Prostate gland (tissue), 2 donors: ENCODE data around the gene SCYL3. TPM values are rescaled to one million over a fixed set of nuclear protein-coding genes. Genes with fewer than 3 reads are reported as not detected.
"Not testable (repeated sequence)": the region's sequence is repeated elsewhere in the genome, so short reads cannot be mapped to it uniquely, and the experiment has no call there.

Source experiments
- DNase-seq: peaks from one replicate; pipeline ENCODE4 v3.0.0-alpha.2; 2019; ENCODE audit warnings: low spot score
- H3K27ac ChIP-seq, 2 donors: fragments of 200-600 bp; sonication (generic); 2 replicates each; pipeline ENCODE4 v1.5.1; 2017 to 2019
- H3K27me3 ChIP-seq: fragments of 200-600 bp; sonication (generic); replicated peaks from 2 replicates; pipeline ENCODE4 v1.5.1; 2019; ENCODE audit not compliant: insufficient read depth
- H3K36me3 ChIP-seq, 2 donors: fragments of 200-600 bp; sonication (generic); 1 replicate in 1 of 2; 2 replicates in 1 of 2; pipeline versions ENCODE4 v1.5.1 to v1.8.1; 2017 to 2019
- H3K4me1 ChIP-seq: fragments of 200-600 bp; sonication (generic); replicated peaks from 2 replicates; pipeline ENCODE4 v1.5.1; 2019
- H3K4me3 ChIP-seq, 2 donors: fragments of 200-600 bp; sonication (generic); 2 replicates each; pipeline ENCODE4 v1.5.1; 2017 to 2019
- H3K9me3 ChIP-seq: fragments of 200-600 bp; sonication (generic); 2 replicates; pipeline ENCODE4 v1.5.1; 2017
- POLR2A ChIP-seq: fragments of 450-650 bp; IDR thresholded peaks from one replicate; pipeline ENCODE4 v1.6.1; 2016; ENCODE audit warnings: antibody characterized with exemption, mild to moderate bottlenecking
- POLR2AphosphoS5 ChIP-seq: sonication (generic); formaldehyde crosslinking; IDR thresholded peaks from one replicate; pipeline ENCODE4 v1.6.1; 2017; ENCODE audit warnings: antibody characterized with exemption
- WGBS: methylation state at CpG from one replicate; pipeline ENCODE4 v1.1.5; 2018; 5-methylcytosine and 5-hydroxymethylcytosine counted together
- intact Hi-C: fragments of 100-400 bp; cut with DNase I; formaldehyde crosslinking; loops from one replicate; pipeline ENCODE4 v1.14.2; 2022
- total RNA-seq, 2 donors: library from RNA; depleted of rRNA; stranded (reverse); fragments of >200 nt; gene quantifications; one replicate each; pipeline ENCODE4 v1.1.0, GENCODE V29; 2016
- TF ChIP-seq, protein P1 (sequence below), 4 experiments: fragments of 200-600 bp in 2 of 4; fragments of 450-650 bp in 2 of 4; sonication (generic) in 2 of 4; IDR thresholded peaks; 1 replicate in 3 of 4; 2 replicates in 1 of 4; pipeline ENCODE4 v1.5.1; 2016 to 2019; ENCODE audit warnings: antibody characterized with exemption in 4 of 4, mild to moderate bottlenecking in 2 of 4, moderate library complexity in 2 of 4

SCYL3 gene
- total RNA-seq, 2 donors from 2014 or later = 15.8 to 18.6 TPM

DNA sequence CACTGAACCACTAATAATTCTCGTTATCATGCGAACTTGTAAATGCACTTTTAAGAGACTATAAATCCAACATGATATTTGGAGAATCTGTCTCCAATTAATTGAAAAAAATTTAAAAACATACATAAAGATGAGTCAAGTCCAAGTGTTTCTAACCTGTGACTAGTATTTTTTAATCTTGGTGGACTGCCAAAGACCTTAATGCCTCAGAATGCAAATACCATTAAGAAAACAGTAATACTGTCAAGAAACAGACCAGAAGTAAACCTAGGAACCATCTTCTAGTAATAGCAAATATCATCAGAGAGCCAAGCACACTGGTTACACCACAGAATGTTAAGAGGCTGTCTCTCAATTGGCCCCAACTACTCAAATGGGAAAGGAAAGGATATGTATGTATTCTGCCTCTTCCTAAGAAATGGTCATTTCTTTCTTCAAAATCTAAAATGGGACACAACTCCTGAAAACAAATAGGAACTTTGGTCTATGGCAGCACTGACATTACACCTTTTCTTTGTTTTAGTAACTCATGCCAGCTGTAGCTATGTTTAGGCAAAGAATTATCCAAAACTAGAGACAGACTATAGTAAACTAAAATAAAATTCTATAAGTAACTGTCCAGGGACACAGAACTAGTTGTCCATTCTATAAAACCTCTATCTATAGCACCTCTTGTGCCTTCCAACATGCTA, 15.8 kb downstream of the SCYL3 start:
- Histone ChIP-seq H3K9me3 (no peaks in the 10 kb centered on the region), H3K4me3 (no peak overlapping the region), H3K27me3 (no peaks in the 10 kb centered on the region), H3K27ac (no peak overlapping the region), H3K36me3 (no peaks in the 10 kb centered on the region), H3K4me1 (no peaks in the 10 kb centered on the region)
- 57% methylated on average over 2 of the region's 2 CpGs for WGBS
- intact Hi-C loops = no loop called here
- DNase-seq = no peak
- TF ChIP-seq POLR2A = no peak
- TF ChIP-seq POLR2AphosphoS5 = no peak
- TF ChIP-seq, protein P1, sequence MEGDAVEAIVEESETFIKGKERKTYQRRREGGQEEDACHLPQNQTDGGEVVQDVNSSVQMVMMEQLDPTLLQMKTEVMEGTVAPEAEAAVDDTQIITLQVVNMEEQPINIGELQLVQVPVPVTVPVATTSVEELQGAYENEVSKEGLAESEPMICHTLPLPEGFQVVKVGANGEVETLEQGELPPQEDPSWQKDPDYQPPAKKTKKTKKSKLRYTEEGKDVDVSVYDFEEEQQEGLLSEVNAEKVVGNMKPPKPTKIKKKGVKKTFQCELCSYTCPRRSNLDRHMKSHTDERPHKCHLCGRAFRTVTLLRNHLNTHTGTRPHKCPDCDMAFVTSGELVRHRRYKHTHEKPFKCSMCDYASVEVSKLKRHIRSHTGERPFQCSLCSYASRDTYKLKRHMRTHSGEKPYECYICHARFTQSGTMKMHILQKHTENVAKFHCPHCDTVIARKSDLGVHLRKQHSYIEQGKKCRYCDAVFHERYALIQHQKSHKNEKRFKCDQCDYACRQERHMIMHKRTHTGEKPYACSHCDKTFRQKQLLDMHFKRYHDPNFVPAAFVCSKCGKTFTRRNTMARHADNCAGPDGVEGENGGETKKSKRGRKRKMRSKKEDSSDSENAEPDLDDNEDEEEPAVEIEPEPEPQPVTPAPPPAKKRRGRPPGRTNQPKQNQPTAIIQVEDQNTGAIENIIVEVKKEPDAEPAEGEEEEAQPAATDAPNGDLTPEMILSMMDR (IDR thresholded peaks at IDR 0.05) = no peak

DNA sequence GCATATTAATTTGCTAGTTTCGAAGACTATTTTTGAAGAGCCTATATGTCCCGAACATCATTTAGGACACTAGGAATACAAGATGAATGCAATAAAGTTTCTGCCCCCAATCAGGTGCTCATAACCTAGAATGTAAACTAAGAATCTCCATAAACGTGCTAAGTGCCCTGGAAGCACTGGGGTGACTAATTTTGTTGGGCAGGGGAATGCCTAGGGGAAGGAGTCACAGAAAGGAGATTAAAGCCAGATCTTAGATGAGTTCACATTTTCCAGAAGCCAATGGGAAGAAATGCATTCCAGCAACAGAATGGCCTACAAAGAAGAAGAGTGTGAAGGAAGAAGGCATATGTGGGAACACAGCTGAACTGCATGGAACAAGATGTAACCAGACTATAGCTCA, 19.5 kb downstream of the SCYL3 start:
- DNase-seq = no peak
- Histone ChIP-seq H3K27ac (no peak overlapping the region), H3K36me3 (peaks cover 0 to 14% of the 10 kb centered on the region in 2 donors), H3K4me1 (no peaks in the 10 kb centered on the region), H3K27me3 (no peaks in the 10 kb centered on the region), H3K9me3 (no peaks in the 10 kb centered on the region), H3K4me3 (no peak overlapping the region)
- no peak for TF ChIP-seq POLR2AphosphoS5
- TF ChIP-seq, protein P1 (IDR thresholded peaks at IDR 0.05) = no peak
- intact Hi-C loops = no loop called here
- WGBS = 72% methylated on average over 3 of the region's 3 CpGs

DNA sequence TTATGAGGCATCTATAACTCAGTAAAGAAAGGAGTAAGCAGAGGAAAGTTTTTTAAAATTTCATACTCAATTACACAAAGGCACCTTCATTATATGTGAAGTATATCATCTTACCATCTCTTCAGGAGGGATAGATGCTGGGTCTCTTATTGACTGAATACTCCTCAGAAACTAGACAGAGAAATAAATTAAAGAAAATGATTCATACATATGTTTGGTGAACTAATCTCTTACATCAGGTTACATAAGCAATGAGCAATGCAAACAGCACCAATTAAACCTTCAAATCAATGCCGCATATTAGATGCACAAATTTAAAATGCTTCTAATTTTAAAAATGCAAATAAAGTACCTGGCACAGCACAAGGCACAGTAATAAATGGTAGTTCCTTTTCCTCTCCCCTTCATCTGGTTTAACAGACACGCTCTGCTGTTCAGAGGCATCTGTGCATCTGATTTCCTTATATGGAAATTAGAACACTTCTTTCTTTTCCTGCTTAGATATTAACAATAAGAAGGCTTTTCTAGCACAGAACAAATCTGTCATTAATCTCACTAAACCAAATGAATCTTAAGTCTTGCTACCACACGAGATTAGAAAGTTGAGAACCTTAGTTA, 20.0 kb downstream of the SCYL3 start:
- no peaks in the 10 kb centered on the region for H3K9me3 ChIP-seq
- no peaks in the 10 kb centered on the region for H3K27me3 ChIP-seq
- TF ChIP-seq, protein P1 (IDR thresholded peaks at IDR 0.05) = no peak
- no peak for TF ChIP-seq POLR2AphosphoS5
- no peak for TF ChIP-seq POLR2A
- WGBS = 72% methylated on average over 3 of the region's 3 CpGs
- DNase-seq = no peak
- peaks cover 0 to 14% of the 10 kb centered on the region in 2 donors for H3K36me3 ChIP-seq
- no peak overlapping the region for H3K4me3 ChIP-seq
- intact Hi-C loops = no loop called here
- H3K27ac ChIP-seq = no peak overlapping the region
- no peaks in the 10 kb centered on the region for H3K4me1 ChIP-seq

DNA sequence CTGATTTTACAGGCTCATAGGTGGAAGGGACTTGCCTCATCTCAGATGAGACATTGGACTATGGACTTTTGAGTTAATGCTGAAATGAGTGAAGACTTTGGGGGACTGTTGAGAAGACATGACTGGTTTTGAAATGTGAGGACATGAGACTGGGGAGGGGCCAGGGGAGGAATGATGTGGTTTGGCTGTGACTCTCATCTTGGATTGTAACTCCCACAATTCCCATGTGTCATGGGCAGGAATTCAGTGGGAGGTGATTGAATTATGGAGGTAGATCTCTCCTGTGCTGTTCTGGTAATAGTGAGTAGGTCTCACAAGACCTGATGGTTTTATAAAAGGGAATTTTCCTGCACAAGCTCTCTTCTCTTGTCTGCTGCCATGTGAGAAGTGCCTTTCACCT, 20.8 kb downstream of the SCYL3 start:
- H3K4me3 ChIP-seq = no peak overlapping the region
- peaks cover 0 to 14% of the 10 kb centered on the region in 2 donors for H3K36me3 ChIP-seq
- H3K9me3 ChIP-seq = no peaks in the 10 kb centered on the region
- intact Hi-C loops = no loop called here
- H3K27ac ChIP-seq = no peak overlapping the region
- no peak for DNase-seq
- H3K4me1 ChIP-seq = no peaks in the 10 kb centered on the region
- TF ChIP-seq POLR2AphosphoS5 (no peak), POLR2A (no peak)
- TF ChIP-seq, protein P1 (IDR thresholded peaks at IDR 0.05) = no peak
- no peaks in the 10 kb centered on the region for H3K27me3 ChIP-seq

DNA sequence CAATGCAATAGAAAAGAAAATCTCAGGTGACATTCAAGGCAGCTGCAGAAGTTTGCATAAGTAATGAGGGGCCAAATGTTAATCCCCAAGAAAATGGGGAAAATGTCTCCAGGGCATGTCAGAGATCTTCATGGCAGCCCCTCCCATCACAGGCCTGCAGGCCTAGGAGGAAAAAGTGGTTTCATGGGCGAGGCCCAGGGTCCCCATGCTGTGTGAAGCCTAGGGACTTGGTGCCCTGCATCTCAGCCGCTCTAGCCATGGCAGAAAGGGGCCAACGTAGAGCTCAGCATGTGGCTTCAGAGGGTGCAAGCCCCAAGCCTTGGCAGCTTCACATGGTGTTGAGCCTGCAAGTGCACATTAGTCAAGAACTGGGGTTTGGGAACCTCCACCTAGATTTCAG, 21.7 kb downstream of the SCYL3 start:
- H3K4me3 ChIP-seq, DNase-seq, H3K27me3 ChIP-seq, intact Hi-C loops, H3K27ac ChIP-seq, H3K4me1 ChIP-seq, H3K9me3 ChIP-seq: not testable (repeated sequence)
- WGBS = 93% methylated on average over 3 of the region's 3 CpGs
- peaks cover 0 to 14% of the 10 kb centered on the region in 2 donors for H3K36me3 ChIP-seq
